ENCODE results near the gene KLRF2. TPM values are rescaled to one million over a fixed set of nuclear protein-coding genes. Genes with fewer than 3 reads are reported as not detected.
A peak's percentile ranks its signal among the peaks of the same experiment; 100 is the strongest.

KLRF2 gene
- total RNA-seq, 1 donor from 2014 or later, result not detected

- Mint-ChIP-seq H3K4me1 (ENCODE audit: low read depth, unreplicated experiment) (no peaks in the 10 kb centered on the region), H3K36me3 (ENCODE audit: low read depth, unreplicated experiment) (no peaks in the 10 kb centered on the region), H3K27me3 (ENCODE audit: low read depth, unreplicated experiment) (no peaks in the 10 kb centered on the region), H3K9me3 (ENCODE audit: unreplicated experiment) (no peaks in the 10 kb centered on the region), H3K27ac (ENCODE audit: unreplicated experiment) (peak overlapping the region; percentile 34), H3K4me3 (ENCODE audit: unreplicated experiment) (no peak overlapping the region)
- no peaks in the 10 kb centered on the region for H3K4me1 ChIP-seq (ENCODE audit: insufficient read depth, low read length)
- H3K27me3 ChIP-seq (ENCODE audit: insufficient read depth, low read length), result no peaks in the 10 kb centered on the region
- FAIRE-seq (no peak), DNase-seq (ENCODE audit: low read depth) (no peak)
- H4K20me1 ChIP-seq (ENCODE audit: insufficient read depth, low read length), result no peaks in the 10 kb centered on the region
- H3K79me2 ChIP-seq (ENCODE audit: insufficient read depth, low read length), result no peaks in the 10 kb centered on the region
- no peak overlapping the region for H3K27ac ChIP-seq (ENCODE audit: low read depth, low read length)
- H3K36me3 ChIP-seq (ENCODE audit: insufficient read depth, low read length), result no peaks in the 10 kb centered on the region
- H3K4me3 ChIP-seq (ENCODE audit: insufficient read depth, low read depth, low read length), result no peak overlapping the region
- no peak overlapping the region for H3K9ac ChIP-seq (ENCODE audit: low read length)
- TF ChIP-seq EZH2 (IDR thresholded peaks at IDR 0.05; ENCODE audit: insufficient read depth, low read length), result no peak
- TF ChIP-seq, protein P1, sequence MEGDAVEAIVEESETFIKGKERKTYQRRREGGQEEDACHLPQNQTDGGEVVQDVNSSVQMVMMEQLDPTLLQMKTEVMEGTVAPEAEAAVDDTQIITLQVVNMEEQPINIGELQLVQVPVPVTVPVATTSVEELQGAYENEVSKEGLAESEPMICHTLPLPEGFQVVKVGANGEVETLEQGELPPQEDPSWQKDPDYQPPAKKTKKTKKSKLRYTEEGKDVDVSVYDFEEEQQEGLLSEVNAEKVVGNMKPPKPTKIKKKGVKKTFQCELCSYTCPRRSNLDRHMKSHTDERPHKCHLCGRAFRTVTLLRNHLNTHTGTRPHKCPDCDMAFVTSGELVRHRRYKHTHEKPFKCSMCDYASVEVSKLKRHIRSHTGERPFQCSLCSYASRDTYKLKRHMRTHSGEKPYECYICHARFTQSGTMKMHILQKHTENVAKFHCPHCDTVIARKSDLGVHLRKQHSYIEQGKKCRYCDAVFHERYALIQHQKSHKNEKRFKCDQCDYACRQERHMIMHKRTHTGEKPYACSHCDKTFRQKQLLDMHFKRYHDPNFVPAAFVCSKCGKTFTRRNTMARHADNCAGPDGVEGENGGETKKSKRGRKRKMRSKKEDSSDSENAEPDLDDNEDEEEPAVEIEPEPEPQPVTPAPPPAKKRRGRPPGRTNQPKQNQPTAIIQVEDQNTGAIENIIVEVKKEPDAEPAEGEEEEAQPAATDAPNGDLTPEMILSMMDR (IDR thresholded peaks at IDR 0.05; ENCODE audit: insufficient read depth, low read depth, low read length), result no peak
- H2AFZ ChIP-seq (ENCODE audit: low read depth, low read length), result no peak overlapping the region
- H3K4me2 ChIP-seq (ENCODE audit: low read length), result no peak overlapping the region
- no peaks in the 10 kb centered on the region for H3K9me3 ChIP-seq (ENCODE audit: insufficient read depth, low read depth, low read length)
Measured at GRCh38 chr12:9899209-9899608, 17.9 kb downstream of the KLRF2 start.

GRCh38 chr12:9900930-9901329, 19.6 kb downstream of the KLRF2 start:
- no peak overlapping the region for H3K4me3 Mint-ChIP-seq (ENCODE audit: unreplicated experiment)

More at GRCh38 chr12:9900930-9901329, 19.6 kb downstream of the KLRF2 start:
- Histone ChIP-seq H3K36me3 (ENCODE audit: insufficient read depth, low read length) (no peaks in the 10 kb centered on the region), H3K79me2 (ENCODE audit: insufficient read depth, low read length) (no peaks in the 10 kb centered on the region), H3K9me3 (ENCODE audit: insufficient read depth, low read depth, low read length) (no peaks in the 10 kb centered on the region), H3K4me1 (ENCODE audit: insufficient read depth, low read length) (no peaks in the 10 kb centered on the region), H3K27ac (ENCODE audit: low read depth, low read length) (no peak overlapping the region), H3K27me3 (ENCODE audit: insufficient read depth, low read length) (no peaks in the 10 kb centered on the region), H3K4me2 (ENCODE audit: low read length) (no peak overlapping the region), H4K20me1 (ENCODE audit: insufficient read depth, low read length) (no peaks in the 10 kb centered on the region), H2AFZ (ENCODE audit: low read depth, low read length) (no peak overlapping the region), H3K9ac (ENCODE audit: low read length) (no peak overlapping the region), H3K4me3 (ENCODE audit: insufficient read depth, low read depth, low read length) (no peak overlapping the region)
- H3K36me3 Mint-ChIP-seq (ENCODE audit: low read depth, unreplicated experiment), result no peaks in the 10 kb centered on the region
- no peaks in the 10 kb centered on the region for H3K27me3 Mint-ChIP-seq (ENCODE audit: low read depth, unreplicated experiment)
- peaks cover 5% of the 10 kb centered on the region for H3K9me3 Mint-ChIP-seq (ENCODE audit: unreplicated experiment)
- no peaks in the 10 kb centered on the region for H3K4me1 Mint-ChIP-seq (ENCODE audit: low read depth, unreplicated experiment)
- H3K27ac Mint-ChIP-seq (ENCODE audit: unreplicated experiment), result no peak overlapping the region
- TF ChIP-seq EZH2 (IDR thresholded peaks at IDR 0.05; ENCODE audit: insufficient read depth, low read length), result no peak
- TF ChIP-seq, protein P1 (IDR thresholded peaks at IDR 0.05; ENCODE audit: insufficient read depth, low read depth, low read length), result no peak
- no peak for FAIRE-seq
- DNase-seq (ENCODE audit: low read depth), result no peak
